Testis (tissue), 2 donors: ENCODE data around the gene AAR2.

ENCODE experiments used
- POLR2A ChIP-seq: fragments of 450-650 bp; IDR thresholded peaks from one replicate; pipeline ENCODE4 v1.6.1; 2017; ENCODE audit warnings: antibody characterized with exemption, mild to moderate bottlenecking, moderate library complexity
- TF ChIP-seq, protein P1 (sequence below), 3 experiments: fragments of 450-650 bp in 2 of 3; fragments of 200-600 bp in 1 of 3; sonication (generic) in 1 of 3; IDR thresholded peaks; one replicate each; pipeline ENCODE4 v1.5.1; 2016 to 2019; ENCODE audit warnings: antibody characterized with exemption in 3 of 3, mild to moderate bottlenecking in 2 of 3, moderate library complexity in 1 of 3

DNA sequence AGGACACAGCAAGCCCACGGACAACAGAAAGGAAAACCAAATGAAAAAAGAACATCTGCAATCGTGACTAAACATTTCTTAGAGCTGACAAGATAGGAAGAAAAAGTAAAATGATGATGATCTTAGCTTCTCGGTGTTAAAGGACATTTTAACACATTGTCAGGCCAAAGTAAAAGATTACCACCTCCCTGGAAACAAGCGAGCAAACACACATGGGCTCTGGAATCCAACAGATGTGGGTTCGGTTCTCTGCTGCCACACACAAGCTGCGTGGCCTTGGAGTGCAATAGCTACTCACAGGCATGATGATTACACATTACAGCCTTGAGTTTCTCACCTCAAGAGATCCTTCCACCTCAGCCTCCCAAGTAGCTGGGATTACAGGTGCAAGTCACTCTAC, 7.5 kb upstream of the AAR2 start:
- TF ChIP-seq, protein P1, sequence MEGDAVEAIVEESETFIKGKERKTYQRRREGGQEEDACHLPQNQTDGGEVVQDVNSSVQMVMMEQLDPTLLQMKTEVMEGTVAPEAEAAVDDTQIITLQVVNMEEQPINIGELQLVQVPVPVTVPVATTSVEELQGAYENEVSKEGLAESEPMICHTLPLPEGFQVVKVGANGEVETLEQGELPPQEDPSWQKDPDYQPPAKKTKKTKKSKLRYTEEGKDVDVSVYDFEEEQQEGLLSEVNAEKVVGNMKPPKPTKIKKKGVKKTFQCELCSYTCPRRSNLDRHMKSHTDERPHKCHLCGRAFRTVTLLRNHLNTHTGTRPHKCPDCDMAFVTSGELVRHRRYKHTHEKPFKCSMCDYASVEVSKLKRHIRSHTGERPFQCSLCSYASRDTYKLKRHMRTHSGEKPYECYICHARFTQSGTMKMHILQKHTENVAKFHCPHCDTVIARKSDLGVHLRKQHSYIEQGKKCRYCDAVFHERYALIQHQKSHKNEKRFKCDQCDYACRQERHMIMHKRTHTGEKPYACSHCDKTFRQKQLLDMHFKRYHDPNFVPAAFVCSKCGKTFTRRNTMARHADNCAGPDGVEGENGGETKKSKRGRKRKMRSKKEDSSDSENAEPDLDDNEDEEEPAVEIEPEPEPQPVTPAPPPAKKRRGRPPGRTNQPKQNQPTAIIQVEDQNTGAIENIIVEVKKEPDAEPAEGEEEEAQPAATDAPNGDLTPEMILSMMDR (IDR thresholded peaks at IDR 0.05): no peak
- no peak for TF ChIP-seq POLR2A
